HepG2 (cell line): ENCODE results near the gene MSX2. TPM values are rescaled to one million over a fixed set of nuclear protein-coding genes. Genes with fewer than 3 reads are reported as not detected.

Experiments
- ATAC-seq: fragments of 200-7000 bp; cut with Tn5 transposase; 3 replicates; pipeline ENCODE4 v1.9.1; 2020; ENCODE audit warnings: mild to moderate bottlenecking, moderate library complexity
- BruUV-seq: library from RNA; stranded (reverse); fragments of 400-500 nt; replicated peaks from 2 replicates; lab custom pipeline; 2021; lab: Mats Ljungman, UMichigan
- CTCF ChIA-PET: fragments of 300-600 bp; formaldehyde crosslinking; extraction: SDS; loops from one replicate; lab custom pipeline; 2021; ENCODE audit warnings: low total read pairs, inconsistent platforms, low intra/inter-chr PET ratio; lab: Yijun Ruan, JAX
- POLR2A ChIA-PET: fragments of 350-600 bp; sonication (Branson Sonifier 250); formaldehyde crosslinking; loops from one replicate; lab custom pipeline; 2020; ENCODE audit warnings: antibody characterized with exemption, inconsistent platforms; lab: Yijun Ruan, JAX
- DNase-seq: peaks from one replicate; pipeline ENCODE4 v3.0.0-alpha.2; 2015; ENCODE audit warnings: low spot score
- FAIRE-seq: peaks from 3 replicates; lab custom pipeline; 2011; peaks lifted over from hg19 to GRCh38; lab: Jason Lieb, UNC
- H2AFZ ChIP-seq: one replicate; pipeline ENCODE4 v1.6.1; 2011; ENCODE audit warnings: low read length, inconsistent platforms
- H3K27ac ChIP-seq: fragments of 300-600 bp; 3 replicates; pipeline ENCODE4 v1.8.0; 2011; ENCODE audit warnings: mixed run types, mild to moderate bottlenecking, mixed read lengths, low read length, inconsistent platforms; ENCODE audit not compliant: insufficient read depth; ENCODE audit errors: extremely low read length
- H3K27me3 ChIP-seq, 2 experiments: fragments of 200-600 bp in 1 of 2; 2 replicates in 1 of 2; 3 replicates in 1 of 2; pipeline versions ENCODE4 v1.6.0 to v1.8.0; 2011; ENCODE audit warnings: low read length in 2 of 2, mild to moderate bottlenecking in 2 of 2, moderate library complexity in 2 of 2, inconsistent platforms in 1 of 2; ENCODE audit not compliant: insufficient read depth in 2 of 2, control insufficient read depth in 1 of 2
- H3K36me3 ChIP-seq, 2 experiments: fragments of 200-600 bp in 1 of 2; replicated peaks in 1 of 2; 2 replicates in 1 of 2; 3 replicates in 1 of 2; pipeline versions ENCODE4 v1.5.1 to v1.8.0; 2011; ENCODE audit warnings: low read length in 2 of 2, inconsistent platforms in 1 of 2; ENCODE audit not compliant: insufficient read depth in 2 of 2, control insufficient read depth in 1 of 2
- H3K4me1 ChIP-seq: 2 replicates; pipeline ENCODE4 v1.5.1; 2012; ENCODE audit warnings: low read length, inconsistent platforms; ENCODE audit not compliant: insufficient read depth
- H3K4me2 ChIP-seq: 2 replicates; pipeline ENCODE4 v1.6.0; 2011; ENCODE audit warnings: low read depth, low read length, inconsistent platforms
- H3K4me3 ChIP-seq, 3 experiments: fragments of 200-600 bp in 1 of 3; sonication (generic), shearing (Covaris generic) in 1 of 3; replicated peaks in 1 of 3; 2 replicates each; pipeline ENCODE4 v1.5.1; 2011 to 2016; ENCODE audit warnings: low read length in 3 of 3, inconsistent platforms in 2 of 3, low read depth in 2 of 3, mild to moderate bottlenecking in 2 of 3, control low read depth in 1 of 3, mixed read lengths in 1 of 3; ENCODE audit not compliant: insufficient read depth in 1 of 3
- H3K79me2 ChIP-seq: one replicate; pipeline ENCODE4 v1.6.1; 2011; ENCODE audit warnings: low read length, inconsistent platforms; ENCODE audit not compliant: insufficient read depth
- H3K9ac ChIP-seq: 2 replicates; pipeline ENCODE4 v1.6.0; 2011; ENCODE audit warnings: mild to moderate bottlenecking, low read depth, low read length, inconsistent platforms; ENCODE audit not compliant: insufficient read depth
- H3K9me3 ChIP-seq: 2 replicates; pipeline ENCODE4 v1.5.1; 2012; ENCODE audit warnings: mild to moderate bottlenecking, low read length
- H4K20me1 ChIP-seq: 2 replicates; pipeline ENCODE4 v1.6.0; 2011; ENCODE audit warnings: inconsistent platforms, mild to moderate bottlenecking, low read length, moderate library complexity; ENCODE audit not compliant: insufficient read depth
- ARHGAP35 ChIP-seq: sonication (generic); formaldehyde crosslinking; IDR thresholded peaks from 2 replicates; pipeline ENCODE4 v1.9.0; 2022; ENCODE audit warnings: mild to moderate bottlenecking, inconsistent platforms, moderate library complexity, missing genetic modification reagents, borderline replicate concordance
- IKZF5 ChIP-seq: IDR thresholded peaks from 2 replicates; pipeline ENCODE4 v1.6.1; 2018; ENCODE audit warnings: missing genetic modification reagents, mild to moderate bottlenecking, missing compliant biosample characterization
- KMT2A ChIP-seq: sonication (generic); formaldehyde crosslinking; IDR thresholded peaks from 2 replicates; pipeline ENCODE4 v1.4.0; 2020; ENCODE audit warnings: missing genetic modification reagents
- MAFK ChIP-seq, 2 experiments: IDR thresholded peaks in 1 of 2; conservative IDR thresholded peaks in 1 of 2; 2 replicates each; pipeline ENCODE4 v1.6.1; 2011; ENCODE audit warnings: improper control_type of control experiment in 2 of 2, low read length in 2 of 2
- MLLT10 ChIP-seq: sonication (generic); formaldehyde crosslinking; IDR thresholded peaks from 2 replicates; pipeline ENCODE4 v1.4.0; 2020; ENCODE audit warnings: missing genetic modification reagents
- MLXIP ChIP-seq: sonication (generic); formaldehyde crosslinking; IDR thresholded peaks from 2 replicates; pipeline ENCODE4 v1.9.0; 2021; ENCODE audit warnings: missing genetic modification reagents, borderline replicate concordance
- PAX8 ChIP-seq: sonication (generic); formaldehyde crosslinking; IDR thresholded peaks from 2 replicates; pipeline ENCODE4 v1.8.0; 2022; ENCODE audit warnings: mild to moderate bottlenecking, missing genetic modification reagents, borderline replicate concordance
- RAD21 ChIP-seq: fragments of 450-650 bp; formaldehyde crosslinking; IDR thresholded peaks from 2 replicates; pipeline ENCODE4 v1.5.0; 2020; ENCODE audit warnings: mild to moderate bottlenecking
- TEF ChIP-seq: sonication (generic); formaldehyde crosslinking; IDR thresholded peaks from 2 replicates; pipeline ENCODE4 v1.5.0; 2020; ENCODE audit warnings: missing genetic modification reagents
- TSC22D2 ChIP-seq: sonication (generic); formaldehyde crosslinking; IDR thresholded peaks from 2 replicates; pipeline ENCODE4 v1.5.1; 2020; ENCODE audit warnings: missing genetic modification reagents, mild to moderate bottlenecking, borderline replicate concordance
- ZBTB43 ChIP-seq: sonication (generic); formaldehyde crosslinking; conservative IDR thresholded peaks from 2 replicates; pipeline ENCODE4 v1.4.0; 2020; ENCODE audit warnings: missing genetic modification reagents
- ZEB1 ChIP-seq: IDR thresholded peaks from 2 replicates; pipeline ENCODE4 v1.6.1; 2012; ENCODE audit warnings: mild to moderate bottlenecking, low read depth, inconsistent platforms; ENCODE audit not compliant: insufficient replicate concordance
- ZNF280B ChIP-seq: sonication (generic); formaldehyde crosslinking; IDR thresholded peaks from 2 replicates; pipeline ENCODE4 v1.5.0; 2020; ENCODE audit warnings: missing genetic modification reagents, mild to moderate bottlenecking, borderline replicate concordance
- ZNF3 ChIP-seq: IDR thresholded peaks from 2 replicates; pipeline ENCODE4 v1.7.0; 2017; ENCODE audit warnings: inconsistent platforms
- ZNF552 ChIP-seq: sonication (generic); formaldehyde crosslinking; IDR thresholded peaks from 2 replicates; pipeline ENCODE4 v1.9.0; 2022; ENCODE audit warnings: missing genetic modification reagents, mild to moderate bottlenecking, borderline replicate concordance
- ZNF775 ChIP-seq: sonication (generic); formaldehyde crosslinking; IDR thresholded peaks from 2 replicates; pipeline ENCODE4 v1.4.0; 2020; ENCODE audit warnings: missing genetic modification reagents, mild to moderate bottlenecking, moderate library complexity, borderline replicate concordance
- WGBS: methylation state at CpG from one replicate; pipeline ENCODE4 v1.1.6; 2017; ENCODE audit warnings: low lambda C conversion rate; 5-methylcytosine and 5-hydroxymethylcytosine counted together
- in situ Hi-C: cut with HindIII; loops from 2 replicates; pipeline ENCODE4 v1.10.0; 2017; ENCODE audit warnings: low pct_unique_long_range_greater_than_20kb; ENCODE audit not compliant: extremely low pct_ligation_motif_present
- intact Hi-C: fragments of 100-400 bp; cut with micrococcal nuclease; formaldehyde crosslinking; loops from one replicate; pipeline ENCODE4 v1.10.0; 2022; ENCODE audit not compliant: unreplicated experiment
- polyA plus RNA-seq, 8 experiments: library from polyadenylated mRNA; depleted of rRNA in 3 of 8; stranded (reverse) in 7 of 8; unstranded in 1 of 8; fragments of >200 nt; fragmentation: Illumina TruSeq in 4 of 8; extraction: Trizol in 4 of 8; gene quantifications; 2 replicates each; pipeline versions ENCODE4 v1.2.1 to v1.2.3, GENCODE V29; 2011 to 2016; ENCODE audit warnings: low read depth in 4 of 8, missing spikeins in 1 of 8, mixed read lengths in 1 of 8; ENCODE audit not compliant: insufficient read depth in 1 of 8
- total RNA-seq, 5 experiments: library from RNA; depleted of rRNA; stranded (reverse); fragments of >200 nt; fragmentation: Illumina TruSeq; extraction: Trizol; gene quantifications; 2 replicates each; pipeline ENCODE4 v1.2.3, GENCODE V29; 2016; ENCODE audit warnings: low read depth in 1 of 5

The MSX2 gene
- total and polyA plus RNA-seq, 2 of the 13 experiments (the other 11 are each of a cell fraction or from before 2014, with no cell fraction given) = not detected

- CTCF ChIA-PET = no interaction called here
- FAIRE-seq (no peak), ATAC-seq (no peak), DNase-seq (no peak)
- Histone ChIP-seq H3K36me3 (no peaks in the 10 kb centered on the region), H3K4me3 (no peak overlapping the region), H3K79me2 (no peaks in the 10 kb centered on the region), H3K9ac (no peak overlapping the region), H3K27ac (no peak overlapping the region), H2AFZ (no peak overlapping the region), H3K9me3 (no peaks in the 10 kb centered on the region), H3K4me2 (0 out of 2 replicates have a peak overlapping the region, but pooled peaks have one; percentile 27), H4K20me1 (no peaks in the 10 kb centered on the region), H3K27me3 (peaks cover 0 to 37% of the 10 kb centered on the region in 2 experiments), H3K4me1 (peaks cover 27% of the 10 kb centered on the region)
- in situ Hi-C loops = no loop called here
- 15% methylated on average over 12 of the region's 12 CpGs for WGBS
- intact Hi-C loops = no loop called here
- BruUV-seq = no TSS peak
- POLR2A ChIA-PET = no interaction called here
- TF ChIP-seq RAD21 (CRISPR knock-in tag) = no peak
- no peak for TF ChIP-seq ZNF3 (CRISPR knock-in tag)
- TF ChIP-seq TSC22D2 = no peak
- no peak for TF ChIP-seq MAFK (conservative IDR thresholded peaks at IDR 0.05 in 1 of 2, IDR thresholded peaks at IDR 0.05 in 1 of 2; ENCODE audit: low read length in 2 of 2)
- no peak for TF ChIP-seq ARHGAP35
- TF ChIP-seq KMT2A (CRISPR knock-in tag) = no peak
- TF ChIP-seq ZNF775 (CRISPR knock-in tag) = no peak
- no peak for TF ChIP-seq ZNF552 (CRISPR knock-in tag)
- no peak for TF ChIP-seq MLXIP
- TF ChIP-seq ZNF280B (CRISPR knock-in tag) = no peak
- TF ChIP-seq PAX8 (CRISPR knock-in tag) = no peak
- no peak for TF ChIP-seq TEF (CRISPR knock-in tag)
- TF ChIP-seq MLLT10 = no peak
- TF ChIP-seq ZBTB43 = no peak
- no peak for TF ChIP-seq IKZF5 (CRISPR knock-in tag)
- TF ChIP-seq ZEB1 = no peak
Measured at GRCh38 chr5:174692381-174692780, 32.0 kb upstream of the MSX2 start.
